Measurements from ENCODE around the gene RAD50.

DNA sequence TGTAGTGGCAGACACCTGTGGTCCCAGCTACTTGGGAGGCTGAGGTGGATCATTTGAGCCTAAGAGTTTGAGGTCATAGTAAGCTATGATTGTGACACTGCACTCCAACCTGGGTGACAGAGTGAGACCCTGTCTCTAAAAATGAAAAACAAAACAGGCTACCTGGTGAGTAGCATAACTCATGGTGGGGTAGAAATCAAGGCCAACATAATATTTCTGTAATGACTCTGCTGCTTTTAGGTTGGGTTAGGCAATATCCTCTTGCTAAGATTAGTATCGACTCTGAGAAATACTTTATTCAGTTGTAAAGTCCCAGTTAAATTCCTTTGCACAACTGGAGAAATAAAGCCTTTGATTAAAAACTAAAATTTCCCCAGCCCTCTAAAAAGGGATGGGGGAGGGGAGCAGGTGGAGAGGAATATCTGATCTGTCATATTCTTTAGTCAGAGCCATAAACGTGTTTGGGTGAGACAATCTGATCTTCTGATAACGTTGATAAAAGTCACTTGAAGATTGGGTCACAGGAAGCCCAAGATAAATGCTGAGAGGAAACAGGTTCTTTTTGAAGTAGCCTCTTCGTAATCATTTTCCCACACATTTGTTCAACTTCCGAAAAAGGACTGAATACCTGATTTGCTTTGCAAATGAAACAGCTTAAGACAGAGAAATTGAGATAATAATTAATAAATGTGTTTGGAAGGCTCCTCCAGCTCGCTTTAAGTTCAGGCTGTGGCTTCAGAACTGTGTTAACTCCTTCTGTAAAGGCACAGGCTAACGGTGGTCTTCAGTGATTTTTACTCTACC, 132.0 kb downstream of the RAD50 start:
- TF ChIP-seq, protein P1, sequence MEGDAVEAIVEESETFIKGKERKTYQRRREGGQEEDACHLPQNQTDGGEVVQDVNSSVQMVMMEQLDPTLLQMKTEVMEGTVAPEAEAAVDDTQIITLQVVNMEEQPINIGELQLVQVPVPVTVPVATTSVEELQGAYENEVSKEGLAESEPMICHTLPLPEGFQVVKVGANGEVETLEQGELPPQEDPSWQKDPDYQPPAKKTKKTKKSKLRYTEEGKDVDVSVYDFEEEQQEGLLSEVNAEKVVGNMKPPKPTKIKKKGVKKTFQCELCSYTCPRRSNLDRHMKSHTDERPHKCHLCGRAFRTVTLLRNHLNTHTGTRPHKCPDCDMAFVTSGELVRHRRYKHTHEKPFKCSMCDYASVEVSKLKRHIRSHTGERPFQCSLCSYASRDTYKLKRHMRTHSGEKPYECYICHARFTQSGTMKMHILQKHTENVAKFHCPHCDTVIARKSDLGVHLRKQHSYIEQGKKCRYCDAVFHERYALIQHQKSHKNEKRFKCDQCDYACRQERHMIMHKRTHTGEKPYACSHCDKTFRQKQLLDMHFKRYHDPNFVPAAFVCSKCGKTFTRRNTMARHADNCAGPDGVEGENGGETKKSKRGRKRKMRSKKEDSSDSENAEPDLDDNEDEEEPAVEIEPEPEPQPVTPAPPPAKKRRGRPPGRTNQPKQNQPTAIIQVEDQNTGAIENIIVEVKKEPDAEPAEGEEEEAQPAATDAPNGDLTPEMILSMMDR (optimal IDR thresholded peaks at IDR 0.05 in 1 of 3, IDR thresholded peaks at IDR 0.05 in 1 of 3, conservative IDR thresholded peaks at IDR 0.05 in 1 of 3; ENCODE audit: extremely low read depth in 1 of 3, insufficient read depth in 2 of 3, low read length in 3 of 3), result no peak
- no peak for TF ChIP-seq EZH2 (IDR thresholded peaks at IDR 0.05; ENCODE audit: low read length)

Measured in keratinocyte (primary cell).